Stimulated activated CD4-positive, alpha-beta T cell treated with anti-CD3 and anti-CD28 coated beads, Interleukin-4, amount 100 ng/mL, for 48 hours (primary cell): ENCODE measurements around the gene CPZ.
"Not testable (repeated sequence)": the region's sequence is repeated elsewhere in the genome, so short reads cannot be mapped to it uniquely, and the experiment has no call there.

Source experiments
- DNase-seq, 2 donors: peaks; one replicate each; pipeline ENCODE4 v3.0.0-alpha.2; 2020; ENCODE audit warnings: low read depth in 2 of 2

CPZ gene

DNA sequence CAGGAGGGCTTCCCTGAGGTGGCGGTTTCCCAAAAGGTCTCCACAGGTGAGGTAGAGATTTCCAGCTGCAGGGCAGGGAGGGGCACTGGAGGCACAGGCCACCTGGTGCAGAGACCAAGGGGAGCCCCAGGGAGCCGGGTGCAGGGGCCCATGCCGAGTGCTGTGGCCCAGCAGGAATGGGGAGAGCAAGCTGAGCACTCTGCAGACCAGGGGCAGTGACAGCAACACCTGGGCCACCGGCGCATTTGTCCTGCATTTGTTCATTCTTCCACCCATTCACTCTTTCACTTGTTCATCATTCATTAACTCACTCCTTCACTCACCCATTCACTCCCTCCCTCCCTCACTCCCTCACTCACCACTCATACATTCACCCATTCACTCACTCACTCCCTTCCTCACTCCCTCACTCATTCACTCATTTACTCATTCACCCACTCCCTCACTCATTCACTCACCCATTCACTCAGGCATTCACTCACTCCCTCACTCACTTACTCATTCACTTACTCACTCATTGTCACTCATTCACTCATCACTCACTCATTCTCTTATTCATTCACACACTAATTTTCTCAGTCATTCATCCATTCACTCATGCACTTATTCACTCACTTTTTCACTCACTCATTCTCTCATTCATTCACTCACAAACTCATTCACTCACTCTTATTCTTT lies 16.3 kb downstream of the CPZ start:
- DNase-seq: no peak

DNA sequence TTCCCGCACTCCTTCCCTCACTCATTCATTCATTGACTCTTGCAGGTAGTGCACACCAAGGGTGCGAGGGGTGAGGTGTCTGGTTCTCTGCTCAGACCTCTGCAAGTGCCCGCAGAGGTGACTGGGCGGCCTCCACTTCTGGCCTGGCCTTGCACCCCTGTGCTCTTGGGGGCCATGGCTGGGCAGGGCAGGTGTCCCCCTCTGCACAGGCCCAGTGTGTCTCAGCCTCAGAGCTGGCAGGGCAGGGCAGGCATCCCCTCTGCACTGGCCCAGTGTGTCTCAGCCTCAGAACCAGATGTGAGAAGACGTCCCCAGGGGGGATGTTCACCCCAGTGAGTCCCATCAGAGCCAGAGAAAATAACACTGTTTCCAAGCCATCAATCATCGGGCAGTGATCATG lies 16.8 kb downstream of the CPZ start:
- DNase-seq: no peak

DNA sequence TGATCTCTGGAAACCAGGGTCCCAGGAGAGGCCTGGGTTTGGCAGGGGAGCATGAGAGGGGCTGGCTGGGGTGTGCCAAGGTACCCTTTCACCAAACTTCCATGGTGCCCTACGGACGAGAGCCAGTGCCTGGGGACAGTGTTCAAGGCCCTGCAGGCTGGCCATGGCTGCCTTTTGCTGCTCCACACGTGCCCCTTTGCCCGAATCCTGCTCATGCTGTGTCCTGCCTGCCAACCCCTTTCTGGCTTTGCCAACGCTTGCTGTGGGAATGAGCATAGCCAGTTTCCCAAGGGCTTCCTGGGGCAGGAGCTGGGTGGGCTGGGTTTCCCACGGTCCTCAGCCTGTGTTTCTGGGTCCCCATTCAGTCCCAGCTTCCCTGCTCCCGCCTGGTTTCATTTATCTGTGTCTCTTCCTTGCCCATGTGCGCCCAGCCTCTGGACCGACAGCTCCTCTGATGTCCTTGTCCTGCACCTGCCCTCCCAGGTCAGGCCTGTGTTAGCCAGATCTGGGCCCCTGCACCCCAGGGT lies 17.3 kb downstream of the CPZ start:
- DNase-seq: no peak

DNA sequence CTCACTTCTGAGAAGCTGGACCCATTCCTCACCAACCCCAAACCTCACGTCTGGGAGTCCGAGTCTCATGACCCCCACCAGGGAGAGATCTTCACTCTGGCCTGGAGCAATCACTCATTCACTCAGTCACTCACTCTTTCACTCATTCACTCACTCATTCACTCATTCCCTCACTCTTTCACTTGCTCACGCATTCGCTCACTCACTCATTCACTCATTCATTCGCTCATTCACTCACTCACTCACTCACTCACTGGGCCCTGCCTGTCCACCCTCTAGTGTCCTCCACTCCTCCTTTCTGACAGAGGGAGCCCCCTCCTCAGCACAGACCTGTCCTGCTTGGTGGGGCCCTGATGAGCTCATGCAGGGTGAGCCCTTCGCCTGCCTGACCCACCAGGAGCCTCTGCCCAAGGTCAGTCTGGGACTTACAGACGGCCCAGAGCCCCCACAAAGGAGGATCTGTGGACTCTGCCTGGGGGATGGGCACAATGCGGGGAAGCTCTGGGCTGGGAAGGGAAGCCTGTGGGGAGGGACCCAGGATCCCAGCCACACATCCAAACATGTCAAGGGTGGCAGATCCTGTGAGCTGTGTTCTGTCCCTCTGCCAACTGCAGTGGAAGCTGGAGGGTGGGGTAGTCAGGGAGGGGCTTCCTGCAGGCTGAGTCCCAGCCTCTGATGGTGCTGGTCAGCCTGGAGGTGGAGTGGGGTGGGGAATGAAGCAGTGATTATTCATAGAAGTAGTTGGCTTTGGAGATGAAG lies 18.5 kb downstream of the CPZ start:
- no peak for DNase-seq

DNA sequence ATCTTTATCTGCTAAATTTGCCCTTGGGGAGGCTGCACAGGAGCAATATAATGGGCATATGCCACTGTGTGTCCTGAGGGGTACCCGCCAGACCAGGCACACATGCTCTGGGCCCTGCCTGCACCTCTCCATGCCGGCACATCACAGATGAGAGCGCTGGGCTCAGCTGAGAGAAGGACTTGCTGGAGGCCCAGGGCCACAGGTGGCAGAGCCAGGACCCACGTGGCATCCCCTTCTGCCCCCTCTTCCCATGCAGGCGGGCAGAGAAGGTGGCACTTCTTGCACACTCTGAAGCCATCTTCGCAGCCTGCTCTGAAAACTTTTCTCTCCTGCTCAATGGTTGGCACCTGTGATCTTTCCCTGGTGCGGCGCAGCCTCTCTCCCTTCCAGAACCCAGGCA lies 20.1 kb downstream of the CPZ start:
- DNase-seq: no peak

DNA sequence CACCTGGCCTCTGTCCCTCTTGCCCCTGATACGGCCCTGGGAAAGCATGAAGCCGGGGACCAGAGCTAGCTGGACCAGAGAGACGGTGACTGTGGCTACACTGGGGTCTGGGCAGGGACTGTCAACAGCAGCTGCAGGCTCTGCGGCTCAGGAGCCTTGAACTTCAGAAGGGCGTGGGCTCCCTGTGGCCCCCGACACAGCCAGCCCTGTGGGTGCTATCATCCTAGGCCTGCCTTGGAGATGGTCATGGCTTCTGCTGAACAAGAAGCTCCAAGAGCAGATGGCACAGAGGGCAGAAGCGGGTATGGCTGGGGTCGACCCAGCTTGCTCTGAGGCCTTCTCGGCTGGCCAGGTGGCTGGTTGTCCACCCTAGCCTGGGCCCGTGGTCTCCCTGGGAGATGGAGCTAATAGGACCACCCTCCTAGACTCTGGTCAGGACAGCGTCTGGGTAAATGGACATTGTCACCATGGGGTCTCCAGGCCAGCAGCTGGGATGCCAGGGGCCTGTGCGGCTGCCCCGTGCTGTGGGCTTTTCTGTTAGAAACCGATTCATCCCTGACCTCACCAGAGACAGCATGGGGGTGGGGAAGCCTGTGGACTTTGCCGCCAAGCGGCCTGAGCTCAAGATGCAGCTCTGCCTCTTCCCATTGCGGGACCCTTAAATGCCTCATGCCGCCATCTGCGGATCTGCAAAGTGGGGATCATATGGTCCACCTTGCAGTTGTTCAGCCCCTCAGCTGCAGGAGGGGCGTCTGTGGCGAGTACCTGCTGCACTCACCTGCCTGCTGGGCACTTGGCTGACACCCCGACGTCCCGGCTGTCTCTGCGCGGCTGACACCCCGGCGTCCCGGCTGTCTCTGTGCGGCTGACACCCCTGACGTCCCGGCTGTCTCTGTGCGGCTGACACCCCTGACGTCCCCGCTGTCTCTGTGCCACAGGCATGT lies 21.1 kb downstream of the CPZ start:
- no peak for DNase-seq

DNA sequence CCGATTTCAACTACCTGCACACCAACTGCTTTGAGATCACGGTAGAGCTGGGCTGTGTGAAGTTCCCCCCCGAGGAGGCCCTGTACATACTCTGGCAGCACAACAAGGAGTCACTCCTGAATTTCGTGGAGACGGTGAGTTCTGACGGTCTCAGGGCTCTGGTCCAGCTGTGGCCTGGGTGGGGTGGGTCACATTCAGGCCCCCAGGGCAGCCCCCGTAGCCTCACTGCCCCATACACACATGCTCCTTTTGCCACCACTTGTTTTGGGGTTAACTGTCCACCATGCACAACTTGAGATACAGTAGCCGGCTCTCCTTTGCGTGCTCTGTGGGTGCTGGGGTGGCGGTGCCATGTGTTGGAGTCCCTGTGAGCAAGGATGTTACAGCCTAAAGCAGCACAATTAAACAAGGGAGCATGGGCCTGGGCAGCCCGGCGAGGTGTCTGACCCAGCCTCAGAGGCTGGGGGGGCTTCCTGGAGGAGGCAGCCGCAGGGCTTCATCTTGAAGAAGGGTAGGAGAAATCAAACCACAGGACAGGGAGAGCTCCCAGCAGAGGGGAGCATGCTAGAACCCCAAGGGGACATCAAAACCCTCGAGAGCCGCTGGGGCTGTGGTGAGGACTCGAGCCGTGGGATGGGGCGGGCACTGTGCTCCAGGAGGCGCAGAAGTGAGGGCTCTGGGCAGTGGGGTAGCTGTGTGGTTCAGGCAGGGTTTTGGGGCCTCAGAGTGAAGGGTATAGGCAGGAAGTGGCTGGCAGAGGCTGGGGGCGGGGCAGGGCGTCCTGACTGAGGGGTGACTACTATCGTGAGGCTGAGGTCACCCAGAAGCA lies 22.0 kb downstream of the CPZ start:
- DNase-seq: no peak

DNA sequence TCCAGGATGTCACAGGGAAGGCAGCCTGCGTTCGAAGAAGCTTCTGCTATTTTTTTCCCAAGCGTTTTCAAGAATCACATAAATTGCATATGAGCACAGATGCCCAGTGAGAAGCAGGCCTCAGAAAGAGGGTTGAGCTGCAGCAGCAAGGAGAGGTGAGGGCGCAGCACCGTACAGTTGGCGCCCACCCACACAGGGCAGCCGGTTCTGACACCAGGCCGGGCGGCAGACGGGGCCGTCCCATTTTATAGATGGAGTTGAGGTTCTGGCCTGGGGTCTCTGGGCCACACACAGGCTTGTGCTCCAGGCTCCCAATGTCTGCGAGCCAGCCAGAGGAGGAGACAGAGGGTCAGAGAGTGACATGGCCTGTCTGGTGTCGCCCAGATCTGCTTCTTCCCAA lies 22.8 kb downstream of the CPZ start:
- no peak for DNase-seq

DNA sequence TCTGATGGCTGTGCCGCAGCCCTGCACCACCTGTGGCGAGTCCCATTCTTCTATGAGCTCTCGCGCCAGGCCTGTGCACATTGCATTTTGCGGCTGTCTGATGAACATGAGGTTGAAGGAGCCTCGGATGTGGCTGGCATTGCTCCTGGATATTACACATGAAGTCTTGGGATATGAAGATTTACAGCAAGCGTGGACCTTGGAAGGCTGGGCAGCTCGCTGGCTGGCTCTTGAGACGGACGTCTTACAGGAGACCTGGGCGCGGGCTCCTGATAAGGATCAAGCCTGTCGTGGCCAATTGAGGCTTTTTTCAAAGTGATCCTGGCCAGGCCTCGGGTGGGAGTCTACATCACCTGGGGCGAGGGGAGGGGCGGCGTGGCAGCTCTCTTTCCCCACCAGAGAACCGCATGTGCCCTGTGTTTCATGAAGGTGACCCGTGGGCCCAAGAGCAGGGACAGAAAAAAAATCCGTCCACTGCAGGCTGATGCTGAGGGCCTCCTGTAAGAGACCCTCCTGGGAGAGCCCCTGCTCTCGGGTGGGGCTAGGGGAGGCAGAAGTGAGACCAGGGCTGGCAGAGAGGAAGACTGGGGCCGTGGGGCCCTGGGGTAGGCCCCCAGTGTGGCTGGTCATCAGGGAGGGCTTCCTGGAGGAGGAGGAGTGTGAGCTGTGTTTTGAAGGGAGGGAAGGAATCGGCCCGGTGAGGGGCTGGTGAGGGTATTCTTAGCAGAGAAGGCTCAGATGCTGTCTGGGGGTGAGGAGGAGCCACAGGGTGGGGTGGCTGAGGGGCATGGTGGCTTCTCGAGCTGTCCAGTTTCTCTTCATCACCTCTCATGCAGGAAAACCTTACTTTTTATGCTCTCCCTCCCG lies 23.6 kb downstream of the CPZ start:
- no peak for DNase-seq

DNA sequence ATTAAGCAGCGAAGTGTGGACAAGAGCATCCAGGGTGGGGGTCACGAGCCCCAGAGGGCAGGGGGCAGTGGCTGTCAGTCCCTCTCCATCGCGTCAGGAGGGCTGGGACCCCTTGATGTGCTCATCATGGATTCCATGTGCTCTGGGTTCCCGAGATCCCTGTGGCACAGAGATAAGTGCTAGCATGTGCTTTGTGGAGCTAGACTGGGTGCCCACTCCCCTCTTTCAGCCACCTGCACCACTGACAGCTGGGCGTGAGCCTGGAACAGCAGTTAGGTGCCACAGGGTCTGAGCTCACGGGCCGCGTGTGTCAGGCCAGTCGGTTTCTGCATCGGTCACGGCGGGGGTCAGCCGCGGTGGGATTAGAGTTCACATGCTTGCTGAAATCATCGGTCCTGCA lies 24.3 kb downstream of the CPZ start:
- no peak for DNase-seq

DNA sequence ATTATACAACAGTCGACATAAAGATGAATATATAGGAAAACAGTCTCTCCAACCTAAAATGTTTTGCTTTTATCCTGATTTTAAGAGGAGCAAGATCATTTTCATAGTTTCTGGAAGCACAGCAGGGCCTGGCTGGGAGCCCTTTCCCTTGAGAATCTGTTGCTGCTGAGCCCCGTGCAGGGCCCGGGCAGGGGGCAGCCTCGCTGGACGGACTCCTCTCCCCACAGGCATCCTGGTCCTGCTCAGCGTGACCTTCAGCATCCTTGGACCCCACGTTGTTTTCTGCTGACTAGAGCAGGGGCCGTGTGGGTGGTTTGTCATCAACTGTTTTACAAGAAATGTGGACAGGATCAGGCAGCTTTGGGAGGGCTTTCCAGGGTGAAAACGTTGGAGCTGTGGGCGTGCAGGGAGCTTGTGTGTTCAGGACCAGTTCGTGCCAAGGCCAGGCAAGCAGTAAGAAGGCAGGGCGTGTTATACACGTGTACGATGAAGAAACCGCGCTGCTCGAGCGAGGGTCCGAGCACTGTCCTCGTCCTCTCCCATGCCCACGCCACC lies 25.0 kb downstream of the CPZ start:
- no peak for DNase-seq

DNA sequence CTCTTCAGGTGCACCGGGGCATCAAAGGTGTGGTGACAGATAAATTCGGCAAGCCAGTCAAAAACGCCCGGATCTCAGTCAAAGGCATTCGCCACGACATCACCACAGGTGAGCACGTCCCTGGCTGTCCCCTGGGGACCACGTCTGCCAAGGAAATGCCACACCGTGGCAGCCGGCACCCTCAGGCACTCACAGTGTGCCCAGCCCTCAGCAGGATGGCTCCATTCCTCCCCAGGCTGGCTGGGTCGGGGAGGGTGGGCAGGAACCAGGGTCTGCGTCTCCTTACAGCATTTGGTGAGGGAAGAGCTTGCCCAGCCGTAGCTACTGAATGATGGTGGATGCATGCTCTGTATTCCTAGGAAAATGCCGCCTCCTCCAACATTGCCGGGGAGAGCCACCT lies 25.9 kb downstream of the CPZ start:
- DNase-seq: no peak

DNA sequence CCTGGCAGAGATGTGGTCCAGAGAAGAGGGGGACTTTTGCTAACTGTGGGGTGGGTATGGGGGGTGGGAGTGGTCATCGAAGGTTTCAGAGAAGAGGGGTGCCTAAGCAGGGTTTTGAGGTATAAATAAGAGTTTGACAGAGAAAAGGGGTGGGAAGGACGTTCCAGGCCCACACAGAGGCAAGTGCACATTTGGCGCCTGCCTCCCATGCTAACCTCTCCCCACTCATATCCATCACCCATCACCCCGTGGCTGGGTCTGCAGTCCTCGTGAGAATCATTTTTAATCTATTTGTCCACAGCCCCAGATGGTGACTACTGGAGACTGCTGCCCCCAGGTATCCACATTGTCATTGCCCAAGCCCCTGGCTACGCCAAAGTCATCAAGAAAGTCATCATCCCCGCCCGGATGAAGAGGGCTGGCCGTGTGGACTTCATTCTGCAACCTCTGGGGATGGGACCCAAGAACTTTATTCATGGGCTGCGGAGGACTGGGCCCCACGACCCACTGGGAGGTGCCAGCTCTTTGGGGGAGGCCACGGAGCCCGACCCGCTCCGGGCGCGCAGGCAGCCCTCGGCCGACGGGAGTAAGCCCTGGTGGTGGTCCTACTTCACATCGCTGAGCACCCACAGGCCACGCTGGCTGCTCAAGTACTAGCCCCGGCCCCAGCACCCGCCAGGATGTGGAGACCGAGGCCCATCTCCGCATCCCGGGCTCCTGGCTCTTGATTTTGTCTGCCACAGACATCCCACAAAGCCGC lies 26.6 kb downstream of the CPZ start:
- DNase-seq: no peak

DNA sequence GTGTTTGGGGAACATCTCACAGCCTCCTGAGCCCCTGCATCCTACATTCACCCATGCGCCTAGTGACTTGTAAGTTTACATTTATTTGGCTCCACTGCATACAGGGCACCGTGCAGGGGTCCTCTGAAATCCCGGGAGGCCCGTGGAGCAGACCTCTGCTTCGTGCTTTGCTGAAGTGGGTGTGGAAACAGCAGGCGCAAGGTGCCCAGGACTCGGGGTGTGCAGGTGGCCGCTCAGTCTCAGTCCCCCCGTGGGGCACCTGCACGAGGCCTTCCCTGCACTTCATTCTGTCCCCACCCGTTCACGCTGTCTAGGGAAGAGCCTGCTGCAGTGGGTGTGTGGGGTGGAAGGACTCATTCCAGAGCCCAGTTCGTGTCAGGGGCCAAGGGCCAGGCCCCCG lies 28.6 kb downstream of the CPZ start:
- DNase-seq: not testable (repeated sequence)

DNA sequence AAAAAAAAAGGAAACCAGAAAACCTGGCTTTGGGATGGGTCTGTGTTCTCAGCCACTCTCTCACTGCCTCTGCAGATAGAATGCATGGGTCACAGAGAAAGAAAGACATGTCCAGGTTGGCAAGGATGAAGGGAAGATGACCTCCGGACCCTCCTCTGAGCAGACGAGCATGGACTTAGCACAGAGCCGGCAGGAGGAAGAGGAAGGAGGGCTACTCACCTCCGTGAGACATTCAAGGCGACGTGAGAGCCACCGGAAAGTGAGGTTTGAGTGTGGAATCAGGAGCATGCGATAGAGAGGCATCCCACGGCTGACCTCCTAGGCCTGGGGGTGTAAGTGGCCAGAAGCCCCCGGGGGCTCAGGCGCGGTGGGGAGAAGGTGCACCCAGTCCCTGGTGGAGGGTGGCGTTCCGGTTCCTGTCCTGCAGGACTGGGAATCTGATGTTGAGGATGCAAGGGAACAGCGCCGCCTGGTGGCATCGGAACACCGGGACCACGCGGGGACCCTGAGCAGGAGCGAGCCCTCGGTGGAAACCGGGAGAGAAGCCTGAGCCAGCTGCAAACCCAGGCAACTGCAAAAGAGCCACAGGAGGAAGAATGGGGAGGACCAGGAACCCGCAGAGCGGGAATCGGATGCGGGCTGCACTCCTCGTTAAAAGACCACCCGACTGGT lies 32.2 kb downstream of the CPZ start:
- DNase-seq: not testable (repeated sequence)

DNA sequence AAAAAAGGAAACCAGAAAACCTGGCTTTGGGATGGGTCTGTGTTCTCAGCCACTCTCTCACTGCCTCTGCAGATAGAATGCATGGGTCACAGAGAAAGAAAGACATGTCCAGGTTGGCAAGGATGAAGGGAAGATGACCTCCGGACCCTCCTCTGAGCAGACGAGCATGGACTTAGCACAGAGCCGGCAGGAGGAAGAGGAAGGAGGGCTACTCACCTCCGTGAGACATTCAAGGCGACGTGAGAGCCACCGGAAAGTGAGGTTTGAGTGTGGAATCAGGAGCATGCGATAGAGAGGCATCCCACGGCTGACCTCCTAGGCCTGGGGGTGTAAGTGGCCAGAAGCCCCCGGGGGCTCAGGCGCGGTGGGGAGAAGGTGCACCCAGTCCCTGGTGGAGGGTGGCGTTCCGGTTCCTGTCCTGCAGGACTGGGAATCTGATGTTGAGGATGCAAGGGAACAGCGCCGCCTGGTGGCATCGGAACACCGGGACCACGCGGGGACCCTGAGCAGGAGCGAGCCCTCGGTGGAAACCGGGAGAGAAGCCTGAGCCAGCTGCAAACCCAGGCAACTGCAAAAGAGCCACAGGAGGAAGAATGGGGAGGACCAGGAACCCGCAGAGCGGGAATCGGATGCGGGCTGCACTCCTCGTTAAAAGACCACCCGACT lies 37.8 kb downstream of the CPZ start:
- DNase-seq: not testable (repeated sequence)

DNA sequence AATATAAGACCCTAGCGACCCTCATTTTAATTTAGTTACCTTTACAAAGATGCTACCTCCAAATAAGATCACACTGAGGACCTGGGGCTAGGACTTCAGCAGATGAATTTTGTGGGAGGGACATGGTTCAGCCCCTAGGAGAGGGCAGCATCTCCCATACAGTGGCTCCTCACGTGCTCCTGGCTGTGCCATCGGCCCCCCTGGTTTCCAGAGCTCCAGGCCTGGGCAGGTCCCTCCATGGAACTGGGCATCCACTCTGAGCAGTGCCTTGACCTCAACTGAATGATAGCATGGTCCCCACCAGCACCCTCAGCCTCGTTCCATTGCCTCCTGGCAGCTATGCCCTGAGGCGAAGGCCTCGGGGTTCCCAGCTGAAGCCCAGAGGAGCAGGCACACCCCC lies 39.3 kb downstream of the CPZ start:
- DNase-seq: not testable (repeated sequence)

DNA sequence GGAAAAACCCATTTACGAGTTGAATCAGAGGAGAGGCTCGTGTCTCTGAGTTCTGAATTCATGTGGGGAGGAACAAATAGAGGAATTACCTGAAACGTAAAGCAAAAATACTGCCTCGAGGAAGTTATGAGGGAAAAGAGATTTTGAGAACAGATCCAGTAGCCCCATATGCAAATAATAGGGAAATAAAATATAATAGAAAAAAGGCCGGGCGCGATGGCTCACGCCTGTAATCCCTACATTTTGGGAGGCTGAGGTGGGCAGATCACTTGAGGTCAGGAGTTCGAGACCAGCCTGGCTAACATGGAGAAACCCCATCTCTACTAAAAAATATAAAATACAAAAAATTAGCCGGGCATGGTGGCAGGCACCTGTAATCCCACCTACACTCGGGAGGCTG lies 42.2 kb downstream of the CPZ start:
- DNase-seq: not testable (repeated sequence)
